ENCODE data around the gene VSTM1. TPM values are rescaled to one million over a fixed set of nuclear protein-coding genes. Genes with fewer than 3 reads are reported as not detected.

VSTM1 gene
- total and polyA plus RNA-seq, 4 donors: 0.07 to 1.3 TPM; not detected in 2

GRCh38 chr19:53998223-53998622 lies 65.5 kb downstream of the VSTM1 start:
- H3K9me3 ChIP-seq (ENCODE audit: control insufficient read depth in 4 of 4, low read length in 3 of 4): no peaks in the 10 kb centered on the region
- no peak overlapping the region for H3K9ac ChIP-seq (ENCODE audit: low read depth in 1 of 2, low read length in 2 of 2)
- 44% methylated on average over 7 of the region's 7 CpGs for WGBS

More at GRCh38 chr19:53998223-53998622, 65.5 kb downstream of the VSTM1 start:
- H3K4me1 ChIP-seq (ENCODE audit: control insufficient read depth in 4 of 4, insufficient read depth in 4 of 4, low read length in 3 of 4): no peaks in the 10 kb centered on the region
- H3K27ac ChIP-seq (ENCODE audit: low read depth in 1 of 2, low read length in 2 of 2): no peak overlapping the region
- H3K36me3 ChIP-seq (ENCODE audit: control insufficient read depth in 4 of 4, insufficient read depth in 3 of 4, low read depth in 1 of 4, low read length in 3 of 4): no peaks in the 10 kb centered on the region
- no peak for TF ChIP-seq GABPA (IDR thresholded peaks at IDR 0.05 in 1 of 2, conservative IDR thresholded peaks at IDR 0.05 in 1 of 2)
- TF ChIP-seq ATF3 (IDR thresholded peaks at IDR 0.05): no peak
- no peak for TF ChIP-seq HNF4A (conservative IDR thresholded peaks at IDR 0.05)
- no peak for TF ChIP-seq JUND (IDR thresholded peaks at IDR 0.05)
- TF ChIP-seq HNF4G (IDR thresholded peaks at IDR 0.05): no peak
- no peak for TF ChIP-seq REST (IDR thresholded peaks at IDR 0.05)
- TF ChIP-seq YY1 (IDR thresholded peaks at IDR 0.05): no peak
- TF ChIP-seq MAX (IDR thresholded peaks at IDR 0.05): no peak
- no peak for TF ChIP-seq ZBTB33 (IDR thresholded peaks at IDR 0.05)
- no peak for TF ChIP-seq RAD21 (IDR thresholded peaks at IDR 0.05)
- no peak for TF ChIP-seq NR2F2 (IDR thresholded peaks at IDR 0.05)
- TF ChIP-seq CTCF (IDR thresholded peaks at IDR 0.05; ENCODE audit: low read depth, low read length, missing input control): no peak
- TF ChIP-seq SP1 (IDR thresholded peaks at IDR 0.05): no peak
- no peak for TF ChIP-seq TAF1 (conservative IDR thresholded peaks at IDR 0.05)
- TF ChIP-seq EGR1 (IDR thresholded peaks at IDR 0.05; ENCODE audit: low read depth in 2 of 2): no peak
- TF ChIP-seq FOXA1 (IDR thresholded peaks at IDR 0.05): no peak
- no peak for TF ChIP-seq RXRA (IDR thresholded peaks at IDR 0.05)
- TF ChIP-seq FOXA2 (IDR thresholded peaks at IDR 0.05): no peak
- DNase-seq (ENCODE audit: low spot score): no peak
- peaks cover 0 to 13% (median 1%) of the 10 kb centered on the region in 4 donors for H3K27me3 ChIP-seq (ENCODE audit: control insufficient read depth in 4 of 4, insufficient read depth in 4 of 4, low read length in 3 of 4)
- no peak overlapping the region for H3K4me3 ChIP-seq (ENCODE audit: low read depth in 1 of 3, low read length in 3 of 3)
